Cerebellar nuclear complex (tissue), 1 donor: ENCODE data around the gene TRMT44.

ENCODE experiments used
- DNase-seq, 2 experiments: peaks; one replicate each; lab custom pipeline; 2025; lab: John Stamatoyannopoulos, UW

Gene TRMT44

GRCh38 chr4:8513931-8514330, 73.4 kb downstream of the TRMT44 start:
- no peak for DNase-seq

DNA sequence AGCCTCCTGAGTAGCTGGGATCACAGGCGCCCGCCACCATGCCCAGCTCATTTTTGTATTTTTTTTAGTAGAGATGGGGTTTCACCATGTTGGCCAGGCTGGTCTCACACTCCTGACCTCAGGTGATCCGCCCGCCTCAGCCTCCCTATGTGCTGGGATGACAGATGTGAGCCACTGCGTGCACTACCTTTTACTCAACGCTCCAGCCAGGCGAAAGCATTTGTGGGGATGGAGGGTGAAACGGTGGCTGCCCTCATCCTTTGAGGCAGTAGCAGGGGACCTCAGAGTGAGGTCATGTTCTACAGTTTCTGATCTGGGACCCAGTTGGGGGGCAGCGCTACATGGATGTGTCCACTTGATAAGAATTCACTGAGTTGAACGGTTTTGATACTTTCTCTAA, 73.8 kb downstream of the TRMT44 start:
- DNase-seq: no peak

DNA sequence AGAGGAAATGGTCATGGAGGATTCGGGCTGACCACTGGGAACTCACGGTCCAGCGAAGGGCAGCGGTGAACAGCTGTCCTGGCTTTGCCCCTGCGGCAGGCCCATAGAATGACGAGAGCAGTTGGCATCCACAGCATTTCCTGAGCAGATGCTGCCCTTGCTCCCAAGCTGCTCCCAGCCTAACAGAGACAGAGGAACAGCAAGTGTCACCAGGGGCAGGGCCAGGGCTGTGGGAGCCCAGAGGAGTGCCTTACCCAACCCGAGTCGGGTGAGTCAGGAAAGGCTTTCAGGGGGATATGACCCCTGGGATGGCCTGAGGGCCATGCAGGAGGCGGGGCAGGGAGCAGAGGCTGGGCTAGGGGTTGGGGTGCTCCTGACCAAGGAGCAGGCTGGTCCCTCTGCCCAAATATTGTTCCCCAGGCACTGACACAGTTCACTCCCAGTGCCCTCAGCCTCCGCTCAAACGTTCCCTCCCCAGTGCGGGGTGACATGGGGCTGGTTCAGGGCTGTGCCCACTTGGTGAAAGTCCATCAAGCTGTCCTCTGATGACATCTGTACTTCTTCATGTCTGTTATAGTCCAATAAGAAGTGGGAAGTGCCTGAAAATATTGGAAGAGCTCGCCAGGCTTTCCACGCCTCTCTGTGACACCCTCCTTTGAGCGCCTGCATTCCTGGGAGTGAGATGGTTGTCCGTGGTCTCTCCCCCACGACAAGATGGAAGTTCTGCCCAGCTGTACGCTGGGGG, 74.9 kb downstream of the TRMT44 start:
- no peak for DNase-seq

DNA sequence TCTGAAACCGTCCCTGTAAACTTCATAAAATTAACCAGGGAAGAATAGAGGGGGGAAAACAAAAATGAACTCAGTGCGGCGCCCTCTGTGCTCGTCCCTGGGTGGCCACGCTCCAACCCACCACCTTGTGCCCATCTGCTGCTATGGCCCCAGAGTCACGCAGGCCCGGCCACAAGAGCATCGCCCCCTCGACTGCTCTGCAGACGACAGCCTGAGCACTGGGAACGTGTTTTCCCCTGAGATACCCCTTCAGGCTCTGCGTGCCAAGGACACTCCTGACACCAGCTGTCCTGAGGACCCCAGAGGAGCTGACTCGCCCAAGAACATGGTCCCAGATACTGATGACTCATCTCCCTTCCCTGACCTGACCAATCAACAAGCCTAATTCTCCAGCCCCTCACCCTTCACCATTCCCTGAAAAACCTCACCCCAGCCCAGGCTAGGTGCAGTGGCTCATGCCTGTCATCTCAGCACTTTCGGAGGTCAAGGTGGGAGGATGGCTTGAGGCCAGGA, 75.5 kb downstream of the TRMT44 start:
- no peak for DNase-seq

DNA sequence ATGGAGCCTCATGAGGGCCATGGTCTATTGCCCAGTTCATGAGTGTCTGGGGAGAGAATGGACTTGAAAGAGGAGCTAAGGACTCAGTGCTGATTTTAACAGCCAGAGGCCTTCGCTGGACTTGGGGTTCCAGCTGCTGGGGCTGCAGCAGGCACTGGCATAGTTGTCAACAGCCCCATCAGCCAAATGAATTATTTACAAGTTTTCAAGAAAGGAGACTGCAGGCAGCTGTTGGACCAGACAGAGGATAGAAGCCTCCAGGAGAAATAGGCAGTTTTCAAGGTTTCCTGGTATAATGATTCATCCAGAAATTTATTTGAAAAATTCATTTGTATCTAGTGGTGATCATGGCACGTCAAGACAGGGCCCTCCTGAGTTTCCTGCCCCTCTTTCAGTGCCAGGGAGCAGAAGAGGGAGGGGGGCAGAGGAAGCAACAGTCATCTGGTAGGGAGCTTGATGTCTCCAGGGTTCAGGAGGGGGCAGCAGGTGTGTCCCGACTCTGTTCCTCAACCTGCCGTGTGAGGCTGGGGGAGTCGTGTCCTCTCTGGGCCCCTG, 76.5 kb downstream of the TRMT44 start:
- DNase-seq: no peak

DNA sequence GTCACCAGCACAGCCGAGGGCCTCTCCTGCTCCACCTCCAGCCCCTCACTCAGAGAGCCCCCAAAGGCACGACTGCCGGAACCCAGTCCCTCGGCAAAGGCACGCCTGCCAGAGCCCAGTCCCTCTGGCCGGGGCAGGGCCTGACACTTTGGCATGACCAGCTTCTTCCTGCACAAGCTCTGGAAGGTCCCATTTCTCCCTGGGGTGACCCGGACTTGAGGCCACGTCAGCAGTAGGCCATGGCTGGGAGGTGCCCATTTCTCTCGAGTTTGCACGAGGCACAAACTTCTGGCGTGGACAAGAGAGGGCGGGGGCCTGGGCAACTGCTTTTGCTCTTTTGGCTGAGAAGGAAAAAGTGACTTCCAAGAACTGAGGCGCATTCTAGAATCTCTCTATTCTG, 77.4 kb downstream of the TRMT44 start:
- no peak for DNase-seq

DNA sequence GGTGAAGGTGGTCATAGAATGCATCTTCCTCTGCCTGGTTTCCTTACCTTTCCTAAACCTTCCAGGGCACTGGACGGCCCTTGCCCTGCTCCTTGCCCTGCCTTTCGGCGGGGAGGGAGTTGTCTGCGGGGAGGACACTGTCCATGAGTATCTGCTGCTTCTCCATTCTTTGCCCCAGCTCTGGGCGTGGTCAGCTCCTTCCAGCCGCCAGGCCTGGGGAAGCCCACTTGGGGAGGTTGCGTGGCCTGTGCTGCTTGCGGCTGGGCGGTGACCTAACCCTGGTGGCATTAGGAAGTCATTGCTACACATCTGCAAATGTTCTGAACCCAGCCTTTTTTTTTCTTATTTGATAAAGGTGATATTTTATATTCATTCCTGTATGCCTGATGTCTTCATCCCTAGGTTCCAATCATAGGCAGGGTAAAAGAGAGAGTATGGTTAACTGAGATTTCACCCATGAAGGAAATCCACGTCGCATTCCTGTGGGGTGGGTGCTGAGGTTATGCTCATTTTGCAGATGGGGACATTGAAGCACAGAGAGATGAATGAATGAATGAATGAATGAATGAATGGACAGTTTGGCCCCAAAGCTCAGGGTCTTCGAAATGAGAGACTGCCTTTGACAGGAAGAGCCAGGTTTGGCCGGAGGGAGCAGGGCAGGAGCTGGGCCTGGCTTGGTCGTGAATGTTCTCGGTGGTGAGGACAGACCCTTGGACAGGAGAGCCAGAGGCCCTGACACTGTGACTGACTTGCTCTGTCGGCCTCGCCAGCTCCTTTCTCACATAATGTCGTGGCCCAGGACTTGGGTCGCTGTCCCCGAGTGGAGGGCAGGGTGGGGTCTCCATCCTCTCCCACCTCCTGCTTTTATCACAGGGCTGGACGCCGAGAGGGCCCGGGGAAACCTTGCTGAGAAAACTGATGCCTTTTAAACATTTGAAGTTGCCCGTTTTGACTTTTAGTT, 81.9 kb downstream of the TRMT44 start:
- no peak for DNase-seq

DNA sequence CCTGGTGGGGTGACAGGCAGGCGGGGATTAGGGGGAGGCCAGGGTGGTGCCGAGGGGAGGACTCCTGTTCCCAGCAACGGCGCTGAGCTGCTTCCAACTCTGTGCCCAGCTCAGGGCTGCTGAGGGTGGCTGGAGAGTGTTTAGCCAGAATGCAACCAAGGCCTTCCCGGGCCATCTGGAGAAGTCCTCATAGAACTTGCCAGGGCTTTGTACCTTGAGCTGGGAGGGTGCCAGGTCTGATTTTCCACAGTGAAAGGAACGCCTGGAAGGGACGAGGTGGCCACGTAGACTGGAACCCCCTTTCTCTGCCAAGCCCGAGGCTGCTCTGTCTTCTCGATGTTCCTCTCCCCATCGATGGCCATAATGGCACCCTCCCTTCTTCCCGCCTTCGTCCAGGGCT, 82.6 kb downstream of the TRMT44 start:
- DNase-seq: no peak

DNA sequence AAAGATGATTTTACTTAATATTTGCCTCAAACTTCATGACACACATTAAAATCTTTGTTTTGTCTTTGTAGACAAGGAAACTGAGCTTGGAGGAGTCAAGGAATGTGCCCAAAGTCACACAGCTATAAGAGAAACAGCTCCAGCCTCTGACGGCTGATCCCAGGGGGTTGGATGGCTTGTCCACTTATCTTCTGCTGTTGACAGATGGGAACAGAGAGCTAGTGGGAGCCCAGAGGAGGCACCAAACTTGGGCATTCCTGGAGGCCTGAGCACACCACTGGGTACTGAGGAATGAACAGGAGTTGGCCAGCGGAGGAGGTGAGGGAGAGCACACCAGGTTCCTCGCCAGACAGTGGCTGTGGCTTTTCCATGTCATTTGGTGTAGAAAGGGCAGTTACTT, 83.2 kb downstream of the TRMT44 start:
- no peak for DNase-seq

GRCh38 chr4:8524595-8525382, 84.2 kb downstream of the TRMT44 start:
- DNase-seq: no peak

DNA sequence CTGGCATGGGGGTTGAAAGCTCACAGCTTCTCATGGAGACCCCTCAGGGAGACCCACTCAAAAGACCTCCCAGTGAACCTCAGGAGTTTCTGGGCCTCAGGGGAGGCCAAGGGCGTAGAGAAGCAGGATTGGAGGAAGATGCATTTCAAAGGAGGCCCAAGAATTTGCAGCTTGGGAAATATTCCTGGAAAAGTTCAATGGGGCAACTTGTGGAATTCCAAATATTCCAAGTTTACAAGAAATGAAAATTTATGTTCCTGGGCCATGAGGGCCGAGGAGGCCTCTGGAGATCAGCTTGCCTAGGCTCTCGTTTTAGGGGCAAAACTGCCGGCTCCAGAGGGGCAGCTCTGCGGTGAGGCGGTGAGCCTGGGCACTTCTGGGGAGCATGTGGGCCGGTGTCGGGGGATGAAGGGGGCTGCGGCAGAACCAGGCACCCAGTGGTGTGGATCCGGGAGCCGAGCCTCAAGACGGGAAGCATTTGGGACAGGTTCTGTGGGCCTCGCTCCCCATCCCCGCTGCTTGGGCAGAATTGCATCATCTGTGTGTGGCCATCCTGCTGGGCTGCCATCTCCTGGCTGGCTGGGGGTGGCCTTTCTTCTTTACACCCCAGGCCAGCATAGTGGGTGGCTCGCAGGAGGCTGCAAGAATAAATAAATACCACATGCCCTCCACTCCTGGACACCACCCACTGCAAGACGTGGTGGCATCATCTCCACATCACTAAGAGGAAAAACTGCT, 85.0 kb downstream of the TRMT44 start:
- no peak for DNase-seq
